Measurements from ENCODE around the gene POLR2B. TPM values are rescaled to one million over a fixed set of nuclear protein-coding genes. Genes with fewer than 3 reads are reported as not detected.

The POLR2B gene
- total and polyA plus RNA-seq, 2 donors from 2014 or later = 30.6 to 78.2 TPM

DNA sequence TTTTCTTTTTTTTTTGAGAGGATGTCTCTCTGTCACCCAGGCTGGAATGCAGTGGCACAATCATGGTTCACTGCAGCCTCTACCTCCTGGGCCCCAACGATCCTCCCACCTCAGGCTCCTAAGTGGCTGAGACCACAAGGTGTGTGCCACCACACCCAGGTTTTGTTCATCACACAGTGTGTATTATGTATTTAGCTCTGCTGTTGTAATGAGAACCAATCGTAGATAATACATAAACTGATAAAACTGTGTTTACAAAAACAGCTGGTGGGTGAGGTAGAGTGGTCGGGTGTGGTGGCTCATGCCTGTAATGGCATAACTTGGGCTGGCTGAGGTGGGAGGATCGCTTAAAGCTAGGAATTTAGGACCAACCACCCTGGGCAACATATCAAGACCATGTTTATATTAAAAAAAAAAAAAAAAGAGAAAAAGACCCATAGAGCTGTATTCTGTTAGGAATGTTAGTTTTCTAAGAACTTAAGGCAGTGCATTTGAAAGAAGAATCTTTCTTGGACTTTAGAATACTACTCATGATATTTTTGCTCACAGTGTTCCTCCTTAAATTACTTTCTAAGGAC, 34.9 kb downstream of the POLR2B start:
- H3K27ac ChIP-seq (ENCODE audit: low read depth in 2 of 2, low read length in 2 of 2) = no peak overlapping the region
- no peak overlapping the region for H3K9ac ChIP-seq (ENCODE audit: low read length in 3 of 3)
- H3K36me3 ChIP-seq (ENCODE audit: control insufficient read depth in 2 of 3, insufficient read depth in 3 of 3, low read length in 3 of 3) = peaks cover 10 to 40% (median 23%) of the 10 kb centered on the region in 3 donors
- H3K27me3 ChIP-seq (ENCODE audit: control insufficient read depth, insufficient read depth, low read length) = no peaks in the 10 kb centered on the region
- DNase-seq (no peak), FAIRE-seq (no peak)
- TF ChIP-seq, protein P1, sequence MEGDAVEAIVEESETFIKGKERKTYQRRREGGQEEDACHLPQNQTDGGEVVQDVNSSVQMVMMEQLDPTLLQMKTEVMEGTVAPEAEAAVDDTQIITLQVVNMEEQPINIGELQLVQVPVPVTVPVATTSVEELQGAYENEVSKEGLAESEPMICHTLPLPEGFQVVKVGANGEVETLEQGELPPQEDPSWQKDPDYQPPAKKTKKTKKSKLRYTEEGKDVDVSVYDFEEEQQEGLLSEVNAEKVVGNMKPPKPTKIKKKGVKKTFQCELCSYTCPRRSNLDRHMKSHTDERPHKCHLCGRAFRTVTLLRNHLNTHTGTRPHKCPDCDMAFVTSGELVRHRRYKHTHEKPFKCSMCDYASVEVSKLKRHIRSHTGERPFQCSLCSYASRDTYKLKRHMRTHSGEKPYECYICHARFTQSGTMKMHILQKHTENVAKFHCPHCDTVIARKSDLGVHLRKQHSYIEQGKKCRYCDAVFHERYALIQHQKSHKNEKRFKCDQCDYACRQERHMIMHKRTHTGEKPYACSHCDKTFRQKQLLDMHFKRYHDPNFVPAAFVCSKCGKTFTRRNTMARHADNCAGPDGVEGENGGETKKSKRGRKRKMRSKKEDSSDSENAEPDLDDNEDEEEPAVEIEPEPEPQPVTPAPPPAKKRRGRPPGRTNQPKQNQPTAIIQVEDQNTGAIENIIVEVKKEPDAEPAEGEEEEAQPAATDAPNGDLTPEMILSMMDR (IDR thresholded peaks at IDR 0.05; ENCODE audit: borderline replicate concordance, extremely low read depth, insufficient read depth) = no peak
- H3K4me3 ChIP-seq (ENCODE audit: low read length in 3 of 3) = no peak overlapping the region
- no peaks in the 10 kb centered on the region for H3K4me1 ChIP-seq (ENCODE audit: control insufficient read depth in 2 of 3, insufficient read depth in 2 of 3, low read depth in 1 of 3, low read length in 3 of 3)
- intact Hi-C loops (cut with DNase I) = no loop called here
- no peaks in the 10 kb centered on the region for H3K9me3 ChIP-seq (ENCODE audit: control insufficient read depth in 2 of 3, insufficient read depth in 1 of 3, low read length in 3 of 3)

DNA sequence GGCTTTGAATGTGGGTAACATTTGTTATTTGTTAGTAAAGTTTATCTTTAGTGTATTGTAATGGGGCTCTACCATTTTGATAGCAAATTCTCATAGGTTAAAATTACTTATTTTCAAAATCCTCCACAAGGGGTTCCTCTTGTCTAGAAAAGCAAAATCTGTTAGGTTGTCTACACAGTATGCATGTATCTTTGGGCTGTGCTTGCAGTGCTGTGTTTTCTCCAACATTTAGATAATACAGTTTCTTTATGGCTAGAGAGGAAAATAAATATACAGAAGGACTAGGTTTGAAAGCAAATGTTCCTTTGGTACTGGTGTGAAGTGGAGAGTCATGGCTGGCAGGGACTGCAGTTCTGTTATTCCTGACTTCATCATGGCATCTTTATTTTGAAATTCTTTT, 40.3 kb downstream of the POLR2B start:
- H3K9ac ChIP-seq (ENCODE audit: low read length in 3 of 3) = no peak overlapping the region
- DNase-seq (no peak), FAIRE-seq (no peak)
- peaks cover 16 to 43% (median 20%) of the 10 kb centered on the region in 3 donors for H3K36me3 ChIP-seq (ENCODE audit: control insufficient read depth in 2 of 3, insufficient read depth in 3 of 3, low read length in 3 of 3)
- H3K27me3 ChIP-seq (ENCODE audit: control insufficient read depth, insufficient read depth, low read length) = no peaks in the 10 kb centered on the region
- H3K4me3 ChIP-seq (ENCODE audit: low read length in 3 of 3) = no peak overlapping the region
- intact Hi-C loops (cut with DNase I) = no loop called here
- H3K9me3 ChIP-seq (ENCODE audit: control insufficient read depth in 2 of 3, insufficient read depth in 1 of 3, low read length in 3 of 3) = no peaks in the 10 kb centered on the region
- no peak overlapping the region for H3K27ac ChIP-seq (ENCODE audit: low read depth in 2 of 2, low read length in 2 of 2)
- TF ChIP-seq, protein P1 (IDR thresholded peaks at IDR 0.05; ENCODE audit: borderline replicate concordance, extremely low read depth, insufficient read depth) = no peak
- no peaks in the 10 kb centered on the region for H3K4me1 ChIP-seq (ENCODE audit: control insufficient read depth in 2 of 3, insufficient read depth in 2 of 3, low read depth in 1 of 3, low read length in 3 of 3)

- Histone ChIP-seq H3K4me3 (ENCODE audit: low read length in 3 of 3) (no peak overlapping the region), H3K9me3 (ENCODE audit: control insufficient read depth in 2 of 3, insufficient read depth in 1 of 3, low read length in 3 of 3) (no peaks in the 10 kb centered on the region), H3K4me1 (ENCODE audit: control insufficient read depth in 2 of 3, insufficient read depth in 2 of 3, low read depth in 1 of 3, low read length in 3 of 3) (no peaks in the 10 kb centered on the region), H3K27ac (ENCODE audit: low read depth in 2 of 2, low read length in 2 of 2) (no peak overlapping the region), H3K36me3 (ENCODE audit: control insufficient read depth in 2 of 3, insufficient read depth in 3 of 3, low read length in 3 of 3) (peaks cover 18 to 46% (median 23%) of the 10 kb centered on the region in 3 donors), H3K27me3 (ENCODE audit: control insufficient read depth, insufficient read depth, low read length) (no peaks in the 10 kb centered on the region), H3K9ac (ENCODE audit: low read length in 3 of 3) (no peak overlapping the region)
- FAIRE-seq (no peak), DNase-seq (no peak)
- intact Hi-C loops (cut with DNase I) = no loop called here
- TF ChIP-seq, protein P1 (IDR thresholded peaks at IDR 0.05; ENCODE audit: borderline replicate concordance, extremely low read depth, insufficient read depth) = no peak
Measured at GRCh38 chr4:57020467-57021101, 41.9 kb downstream of the POLR2B start.
